ENCODE data around the gene UNC119. TPM values are rescaled to one million over a fixed set of nuclear protein-coding genes. Genes with fewer than 3 reads are reported as not detected.

UNC119 gene
- total RNA-seq, 1 donor from 2014 or later, result 61.4 TPM

DNA sequence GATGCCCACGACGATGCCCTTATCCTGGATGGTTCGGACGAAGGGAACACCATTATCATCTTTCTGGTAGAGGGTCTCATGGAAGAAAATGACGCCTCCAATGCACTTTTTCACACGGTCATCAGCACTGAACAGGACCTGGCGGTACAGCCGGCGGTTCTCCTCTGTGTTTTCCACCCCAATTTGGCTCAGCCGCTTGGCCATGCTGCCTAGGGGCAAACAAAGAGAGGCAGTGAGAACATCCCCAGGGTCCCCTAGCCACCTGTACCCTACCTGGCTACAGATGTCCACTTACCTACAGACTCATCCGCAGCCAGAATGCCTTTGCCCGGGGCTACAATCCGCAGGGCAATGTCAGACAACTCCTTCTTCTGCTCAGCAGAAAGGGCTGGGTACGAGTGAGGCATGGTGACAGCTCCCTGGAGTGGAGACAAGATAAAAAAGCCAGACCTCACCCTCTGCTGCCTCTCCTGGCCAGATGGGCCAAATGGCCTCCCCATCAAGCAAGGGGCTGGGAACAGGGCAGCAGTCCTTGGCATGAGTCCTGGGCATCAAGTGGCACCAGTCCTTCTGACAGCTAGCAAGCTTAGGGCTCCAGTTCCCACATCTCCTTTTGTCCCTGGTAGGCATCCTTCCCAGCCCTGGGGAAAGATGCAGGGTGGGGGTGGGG, 22.8 kb upstream of the UNC119 start:
- peak; percentile 17 for DNase-seq (ENCODE audit: low spot score)
- Mint-ChIP-seq H3K9me3 (no peaks in the 10 kb centered on the region), H3K36me3 (peaks cover 18% of the 10 kb centered on the region), H3K27ac (no peak overlapping the region), H3K27me3 (ENCODE audit: insufficient read depth, low read depth) (peaks cover 13% of the 10 kb centered on the region), H3K4me3 (no peak overlapping the region), H3K4me1 (peaks cover 24% of the 10 kb centered on the region)
- Histone ChIP-seq H3K36me3 (no peaks in the 10 kb centered on the region), H3K4me1 (no peaks in the 10 kb centered on the region), H3K4me3 (no peak overlapping the region), H4K20me1 (ENCODE audit: low read depth) (peaks cover 22% of the 10 kb centered on the region), H2AFZ (replicated peaks) (no peak overlapping the region), H3F3A (ENCODE audit: low read depth) (peaks cover 37% of the 10 kb centered on the region), H3K27me3 (peaks cover 28% of the 10 kb centered on the region), H3K4me2 (peak overlapping the region; percentile 33), H3K9ac (no peak overlapping the region), H3K79me2 (ENCODE audit: low read depth) (peaks cover 9% of the 10 kb centered on the region), H3K9me3 (ENCODE audit: low read depth) (no peaks in the 10 kb centered on the region), H3K27ac (no peak overlapping the region)
- TF ChIP-seq EZH2phosphoT487 (IDR thresholded peaks at IDR 0.05) (no peak), EZH2 (IDR thresholded peaks at IDR 0.05) (no peak)
- TF ChIP-seq, protein P1, sequence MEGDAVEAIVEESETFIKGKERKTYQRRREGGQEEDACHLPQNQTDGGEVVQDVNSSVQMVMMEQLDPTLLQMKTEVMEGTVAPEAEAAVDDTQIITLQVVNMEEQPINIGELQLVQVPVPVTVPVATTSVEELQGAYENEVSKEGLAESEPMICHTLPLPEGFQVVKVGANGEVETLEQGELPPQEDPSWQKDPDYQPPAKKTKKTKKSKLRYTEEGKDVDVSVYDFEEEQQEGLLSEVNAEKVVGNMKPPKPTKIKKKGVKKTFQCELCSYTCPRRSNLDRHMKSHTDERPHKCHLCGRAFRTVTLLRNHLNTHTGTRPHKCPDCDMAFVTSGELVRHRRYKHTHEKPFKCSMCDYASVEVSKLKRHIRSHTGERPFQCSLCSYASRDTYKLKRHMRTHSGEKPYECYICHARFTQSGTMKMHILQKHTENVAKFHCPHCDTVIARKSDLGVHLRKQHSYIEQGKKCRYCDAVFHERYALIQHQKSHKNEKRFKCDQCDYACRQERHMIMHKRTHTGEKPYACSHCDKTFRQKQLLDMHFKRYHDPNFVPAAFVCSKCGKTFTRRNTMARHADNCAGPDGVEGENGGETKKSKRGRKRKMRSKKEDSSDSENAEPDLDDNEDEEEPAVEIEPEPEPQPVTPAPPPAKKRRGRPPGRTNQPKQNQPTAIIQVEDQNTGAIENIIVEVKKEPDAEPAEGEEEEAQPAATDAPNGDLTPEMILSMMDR (IDR thresholded peaks at IDR 0.05), result peak; percentile 7

DNA sequence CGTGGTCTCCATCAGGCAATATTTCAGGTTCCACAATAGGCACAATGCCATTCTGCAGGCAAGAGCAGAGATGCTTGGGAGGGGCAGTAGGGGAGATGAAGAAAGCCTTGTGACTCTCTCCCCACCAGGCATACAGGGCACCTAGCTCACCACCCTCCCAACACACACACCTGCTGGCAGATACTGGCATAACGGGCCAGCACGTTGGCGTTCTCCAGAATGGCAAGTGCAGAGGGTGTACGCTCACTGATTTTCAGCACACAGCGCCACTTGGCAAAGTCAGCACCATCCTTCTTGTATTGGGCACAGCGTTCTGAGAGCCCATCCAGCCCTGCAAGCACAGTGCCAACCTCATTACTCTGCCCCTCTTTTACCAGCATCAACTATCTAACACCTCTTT, 22.1 kb upstream of the UNC119 start:
- DNase-seq (ENCODE audit: low spot score), result no peak
- Mint-ChIP-seq H3K4me1 (peaks cover 30% of the 10 kb centered on the region), H3K4me3 (no peak overlapping the region), H3K27me3 (ENCODE audit: insufficient read depth, low read depth) (peaks cover 13% of the 10 kb centered on the region), H3K36me3 (peaks cover 13% of the 10 kb centered on the region), H3K9me3 (no peaks in the 10 kb centered on the region), H3K27ac (no peak overlapping the region)
- Histone ChIP-seq H2AFZ (replicated peaks) (no peak overlapping the region), H3K9ac (no peak overlapping the region), H3F3A (ENCODE audit: low read depth) (peaks cover 34% of the 10 kb centered on the region), H3K27ac (no peak overlapping the region), H3K79me2 (ENCODE audit: low read depth) (peaks cover 16% of the 10 kb centered on the region), H3K4me2 (no peak overlapping the region), H3K36me3 (no peaks in the 10 kb centered on the region), H3K4me1 (peaks cover 7% of the 10 kb centered on the region), H3K4me3 (no peak overlapping the region), H3K9me3 (ENCODE audit: low read depth) (no peaks in the 10 kb centered on the region), H3K27me3 (peaks cover 28% of the 10 kb centered on the region), H4K20me1 (ENCODE audit: low read depth) (peaks cover 28% of the 10 kb centered on the region)
- TF ChIP-seq, protein P1 (IDR thresholded peaks at IDR 0.05), result no peak
- TF ChIP-seq EZH2phosphoT487 (IDR thresholded peaks at IDR 0.05), result no peak
- TF ChIP-seq EZH2 (IDR thresholded peaks at IDR 0.05), result no peak

GRCh38 chr17:28573966-28574480, 21.6 kb upstream of the UNC119 start:
- Histone ChIP-seq H3K9ac (no peak overlapping the region), H2AFZ (replicated peaks) (no peak overlapping the region), H3K4me3 (no peak overlapping the region), H3K27ac (no peak overlapping the region), H3K79me2 (ENCODE audit: low read depth) (peaks cover 18% of the 10 kb centered on the region), H3F3A (ENCODE audit: low read depth) (peaks cover 29% of the 10 kb centered on the region), H3K4me1 (peaks cover 7% of the 10 kb centered on the region), H3K9me3 (ENCODE audit: low read depth) (no peaks in the 10 kb centered on the region), H4K20me1 (ENCODE audit: low read depth) (peaks cover 28% of the 10 kb centered on the region), H3K27me3 (peaks cover 28% of the 10 kb centered on the region), H3K36me3 (no peaks in the 10 kb centered on the region), H3K4me2 (no peak overlapping the region)
- Mint-ChIP-seq H3K4me3 (no peak overlapping the region), H3K36me3 (peaks cover 8% of the 10 kb centered on the region), H3K9me3 (no peaks in the 10 kb centered on the region), H3K27ac (no peak overlapping the region), H3K4me1 (peaks cover 32% of the 10 kb centered on the region), H3K27me3 (ENCODE audit: insufficient read depth, low read depth) (peaks cover 13% of the 10 kb centered on the region)
- DNase-seq (ENCODE audit: low spot score), result no peak
- TF ChIP-seq EZH2 (IDR thresholded peaks at IDR 0.05), result no peak
- TF ChIP-seq, protein P1 (IDR thresholded peaks at IDR 0.05), result no peak
- no peak for TF ChIP-seq EZH2phosphoT487 (IDR thresholded peaks at IDR 0.05)

All from neural progenitor cell (in vitro differentiated cells).